Activated CD4-positive, alpha-beta T cell treated with anti-CD3 and anti-CD28 coated beads, Interleukin-2, Interleukin-6, amounts not matched to agents 100 ng/mL and 50 ng/mL, durations not matched to agents 16 hours and 8 hours (primary cell): Measurements from ENCODE around the gene SKI.

Source experiments
- DNase-seq: peaks from one replicate; pipeline ENCODE4 v3.0.0-alpha.2; 2020

The SKI gene

DNA sequence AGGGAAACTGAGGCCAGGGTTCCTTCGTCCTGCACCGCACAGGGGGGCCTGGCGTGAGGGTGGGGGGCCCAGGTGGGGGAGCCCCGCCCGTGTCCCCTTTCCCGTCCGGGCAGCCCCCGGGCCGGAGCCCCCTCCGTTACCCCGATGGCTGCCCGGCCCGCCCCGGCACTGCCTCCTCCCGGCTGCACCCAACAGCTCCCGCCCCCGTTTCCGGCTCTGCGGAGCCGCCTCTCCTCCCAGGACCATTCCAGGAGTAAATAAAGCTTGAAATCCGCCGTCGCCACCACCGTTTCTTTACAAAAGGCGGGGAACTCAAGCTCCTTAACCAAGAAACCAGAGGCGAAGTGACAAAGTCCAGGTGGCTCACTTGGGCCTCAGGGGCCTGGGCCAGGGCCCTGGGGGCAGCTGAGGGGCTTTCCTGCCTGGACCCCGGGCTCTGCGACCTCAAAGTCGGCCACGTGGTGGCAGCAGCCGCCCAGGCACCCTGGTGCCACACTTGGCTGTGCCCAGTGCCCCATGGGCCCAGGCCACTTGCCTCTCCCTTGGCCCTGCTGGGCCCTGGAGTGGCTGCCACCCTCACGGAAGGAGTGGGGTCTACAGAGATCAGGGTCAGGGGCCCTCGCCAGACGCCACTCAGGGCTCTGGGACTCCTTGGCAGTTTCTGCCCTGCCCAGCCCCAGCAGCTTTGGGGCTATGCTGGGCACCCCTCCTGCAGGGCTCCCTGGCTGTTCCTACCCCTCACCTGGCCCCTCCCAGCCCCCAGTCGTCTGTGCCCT lies 33.0 kb upstream of the SKI start:
- peak; percentile 91 for DNase-seq

DNA sequence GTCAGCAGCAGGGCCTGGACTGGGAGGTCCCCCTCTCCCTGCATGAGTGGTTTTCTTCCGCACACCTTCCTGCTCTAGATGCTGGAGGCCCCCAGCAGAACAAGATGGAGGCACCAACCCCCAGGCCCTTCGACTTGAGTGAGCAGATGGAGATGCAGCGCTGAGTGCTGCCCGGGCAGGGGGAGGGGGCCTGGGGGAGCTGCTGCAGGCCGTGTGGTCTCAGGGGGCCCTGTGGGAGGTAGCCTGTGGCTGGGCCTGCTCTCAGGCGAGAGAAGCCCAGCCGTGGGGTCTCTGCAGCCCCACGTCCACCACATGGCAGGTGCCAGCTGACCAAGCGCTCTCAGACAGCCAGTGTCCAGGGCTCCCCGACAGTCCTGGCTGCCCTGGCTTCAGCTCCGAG lies 32.3 kb upstream of the SKI start:
- DNase-seq = no peak

DNA sequence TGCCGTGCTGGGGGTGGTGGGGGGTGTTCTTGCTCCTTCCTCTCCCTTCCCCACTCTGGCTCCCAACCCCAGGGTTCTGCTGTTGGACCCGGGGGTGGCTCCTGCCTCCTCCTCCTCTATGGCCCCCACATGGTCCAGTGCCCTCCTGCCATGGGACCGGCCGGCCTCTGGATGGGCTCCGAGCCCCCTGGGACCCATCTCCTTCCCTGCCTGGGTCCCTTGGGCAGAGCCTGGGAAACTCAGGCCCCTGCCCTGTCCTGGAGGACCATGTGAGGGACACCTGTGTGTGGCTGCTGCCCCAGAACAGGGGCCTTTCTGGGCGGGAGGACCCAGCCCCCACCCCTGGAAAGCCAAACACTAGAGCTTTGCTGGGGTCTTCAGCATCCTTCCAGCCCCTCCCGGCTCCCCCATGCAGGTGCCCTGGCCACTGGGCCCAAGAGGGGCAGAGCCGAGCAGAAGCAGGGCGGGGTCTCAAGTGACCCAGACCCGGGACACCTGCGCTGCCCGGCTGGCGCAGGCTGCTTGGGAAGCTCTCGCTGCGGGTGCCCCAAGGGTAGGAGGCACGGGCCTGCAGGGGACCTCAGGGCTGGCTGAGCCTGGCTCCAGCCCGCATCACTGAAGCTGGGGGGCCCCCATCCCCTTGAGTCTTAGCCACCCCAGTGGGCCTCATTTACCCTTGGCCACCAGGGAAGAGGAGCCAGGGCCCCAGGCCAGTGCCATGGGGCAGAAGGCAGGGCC lies 31.0 kb upstream of the SKI start:
- DNase-seq = no peak

DNA sequence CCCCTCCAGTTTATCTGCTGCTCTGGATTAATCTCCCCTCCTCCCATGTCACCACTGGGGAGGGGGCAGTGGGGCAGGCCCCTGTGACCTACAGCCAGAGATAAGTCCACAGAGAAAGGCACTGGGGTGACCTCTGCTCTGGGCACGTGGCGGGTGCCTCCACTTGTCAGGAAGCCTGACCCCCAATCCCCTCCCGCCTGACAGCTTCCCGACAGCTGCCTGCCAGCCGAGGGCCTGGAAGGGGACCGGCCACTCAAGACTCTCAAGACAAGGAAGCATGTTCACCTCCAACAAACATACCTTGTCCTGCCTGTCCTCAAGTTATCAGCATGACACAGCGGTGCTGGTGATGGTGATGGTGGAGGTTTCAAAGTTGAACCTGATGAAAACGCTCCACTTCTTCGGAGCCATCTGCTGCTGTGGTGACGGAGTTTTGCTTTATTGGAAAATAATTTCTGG lies 30.4 kb upstream of the SKI start:
- no peak for DNase-seq

DNA sequence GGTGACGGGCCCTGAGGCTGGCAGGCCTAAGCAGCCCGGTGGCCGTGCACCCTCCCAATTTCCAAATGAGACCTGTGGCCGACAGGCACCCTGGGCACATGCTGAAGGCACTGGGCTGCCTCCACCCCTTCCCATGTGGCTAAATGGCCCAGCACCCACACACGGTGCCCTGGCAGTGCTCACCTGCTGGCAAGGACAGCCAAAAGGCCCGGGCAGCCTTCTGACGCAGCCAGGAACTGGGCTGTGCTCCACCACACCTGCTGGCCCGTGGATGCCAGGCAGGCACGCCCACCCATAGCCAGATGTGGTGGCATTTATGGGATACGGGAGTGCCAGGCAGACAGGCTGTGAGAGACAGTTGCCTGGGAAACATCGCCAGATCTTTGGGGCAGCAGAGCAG lies 29.5 kb upstream of the SKI start:
- DNase-seq = no peak

DNA sequence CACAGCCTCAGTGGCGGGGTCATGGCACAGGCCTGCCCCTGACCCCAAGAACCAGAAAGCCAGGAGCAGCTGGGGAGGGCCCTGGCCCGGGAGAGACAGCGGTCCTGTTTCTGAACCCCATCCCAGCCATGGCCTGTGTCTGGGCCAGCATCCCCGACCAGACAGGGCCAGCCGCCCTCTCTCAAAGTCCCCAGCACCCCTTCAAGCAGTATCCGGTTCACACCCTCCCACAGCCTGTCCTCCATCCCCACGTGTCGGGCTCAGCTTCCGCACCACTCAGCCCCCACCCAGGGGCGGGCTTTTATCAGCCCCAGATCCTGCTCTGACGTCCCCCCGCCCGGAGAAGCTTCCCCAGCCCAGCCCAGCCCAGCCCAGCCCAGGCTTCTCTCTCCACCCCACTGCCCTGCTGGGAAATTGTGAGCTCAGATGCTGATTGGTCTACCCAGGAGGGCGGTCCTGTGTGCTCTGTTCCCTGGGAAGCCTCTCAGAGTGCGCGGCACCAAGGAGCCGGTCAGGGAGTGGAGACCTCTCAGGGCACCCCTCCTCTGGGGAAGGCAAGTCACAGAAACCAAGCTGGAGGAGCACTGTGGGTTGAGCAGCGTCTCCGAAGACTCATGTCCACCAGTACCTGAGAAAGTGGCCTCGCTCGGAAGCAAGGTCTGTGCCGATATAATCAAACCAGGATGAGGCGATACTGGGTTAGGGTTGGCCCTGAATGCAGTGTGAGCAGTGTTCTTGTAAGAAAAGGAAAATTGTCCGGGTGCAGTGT lies 28.9 kb upstream of the SKI start:
- peak; percentile 94 for DNase-seq

DNA sequence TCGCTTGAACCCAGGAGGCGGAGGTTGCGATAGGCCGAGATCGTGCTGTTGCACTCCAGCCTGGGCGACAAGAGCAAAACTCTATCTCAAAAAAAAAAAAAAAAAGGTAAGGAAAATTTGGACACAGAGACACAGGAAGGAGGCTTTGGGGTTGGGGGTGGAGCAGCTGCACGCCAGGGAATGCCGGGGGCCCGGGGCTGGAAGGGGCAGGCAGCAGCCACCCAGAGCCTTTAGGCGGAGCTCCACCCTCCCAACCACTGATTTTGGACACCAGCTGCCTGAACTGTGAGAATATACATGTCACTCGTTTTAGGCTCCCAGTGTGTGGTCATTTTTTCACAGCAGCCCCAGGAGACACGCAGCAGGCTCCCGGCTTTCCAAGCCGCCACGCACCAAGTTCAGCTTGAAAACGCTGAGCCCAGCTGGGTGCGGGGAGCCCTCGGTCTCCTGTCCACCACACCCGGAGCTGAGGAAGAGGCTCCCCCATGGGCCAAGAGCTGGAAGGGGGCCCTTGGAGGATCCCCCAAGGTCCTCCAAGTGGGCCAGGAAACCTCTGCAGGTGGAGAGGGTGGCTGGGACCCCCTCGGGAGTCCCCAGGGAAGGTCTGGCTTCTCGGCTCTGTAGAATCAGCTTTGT lies 27.7 kb upstream of the SKI start:
- no peak for DNase-seq

DNA sequence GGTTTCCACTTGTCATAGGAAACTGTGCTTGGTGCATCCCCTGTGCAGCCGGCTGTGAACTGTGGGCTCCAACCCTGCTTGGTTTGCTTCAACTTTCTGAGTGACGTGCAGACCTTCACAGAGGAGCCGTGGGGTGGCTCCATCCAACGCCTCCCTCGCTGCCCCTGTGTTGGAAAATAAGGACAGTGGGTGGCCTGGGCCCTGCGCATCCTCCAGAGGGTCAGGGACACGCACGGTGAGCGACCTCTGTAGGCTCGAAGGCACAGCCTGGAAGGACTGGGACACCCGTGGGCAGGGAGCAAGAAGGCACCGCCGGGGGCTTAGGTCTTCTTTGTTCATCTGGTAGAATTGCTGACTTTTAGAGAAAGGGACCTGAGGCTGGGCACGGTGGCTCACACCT lies 27.1 kb upstream of the SKI start:
- DNase-seq = no peak

DNA sequence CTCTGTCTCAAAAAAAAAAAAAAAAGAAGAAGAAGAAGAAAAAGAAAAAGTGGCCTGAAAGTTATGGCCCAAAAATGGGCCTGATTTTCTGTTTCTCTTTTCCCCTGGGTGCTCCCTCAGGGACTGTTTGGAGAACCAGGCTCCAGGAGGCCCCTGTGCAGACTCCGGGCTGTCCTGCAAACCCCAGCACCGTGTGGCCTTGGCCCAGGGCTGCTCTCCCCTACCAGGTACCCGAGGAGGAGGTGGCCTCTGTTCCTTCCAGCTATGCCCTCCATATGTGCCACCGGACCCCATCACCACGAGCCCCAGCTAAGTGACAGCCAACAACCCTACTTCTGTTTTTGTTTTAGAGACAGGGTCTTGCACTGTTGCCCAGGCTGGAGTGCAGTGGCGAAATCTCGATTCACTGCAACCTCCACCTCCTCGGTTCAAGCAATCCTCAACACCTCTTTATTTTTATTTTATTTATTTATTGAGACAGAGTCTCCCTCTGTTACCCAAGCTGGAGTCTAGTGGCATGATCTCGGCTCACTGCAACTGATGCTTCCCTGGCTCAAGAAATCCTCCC lies 26.0 kb upstream of the SKI start:
- DNase-seq = no peak

DNA sequence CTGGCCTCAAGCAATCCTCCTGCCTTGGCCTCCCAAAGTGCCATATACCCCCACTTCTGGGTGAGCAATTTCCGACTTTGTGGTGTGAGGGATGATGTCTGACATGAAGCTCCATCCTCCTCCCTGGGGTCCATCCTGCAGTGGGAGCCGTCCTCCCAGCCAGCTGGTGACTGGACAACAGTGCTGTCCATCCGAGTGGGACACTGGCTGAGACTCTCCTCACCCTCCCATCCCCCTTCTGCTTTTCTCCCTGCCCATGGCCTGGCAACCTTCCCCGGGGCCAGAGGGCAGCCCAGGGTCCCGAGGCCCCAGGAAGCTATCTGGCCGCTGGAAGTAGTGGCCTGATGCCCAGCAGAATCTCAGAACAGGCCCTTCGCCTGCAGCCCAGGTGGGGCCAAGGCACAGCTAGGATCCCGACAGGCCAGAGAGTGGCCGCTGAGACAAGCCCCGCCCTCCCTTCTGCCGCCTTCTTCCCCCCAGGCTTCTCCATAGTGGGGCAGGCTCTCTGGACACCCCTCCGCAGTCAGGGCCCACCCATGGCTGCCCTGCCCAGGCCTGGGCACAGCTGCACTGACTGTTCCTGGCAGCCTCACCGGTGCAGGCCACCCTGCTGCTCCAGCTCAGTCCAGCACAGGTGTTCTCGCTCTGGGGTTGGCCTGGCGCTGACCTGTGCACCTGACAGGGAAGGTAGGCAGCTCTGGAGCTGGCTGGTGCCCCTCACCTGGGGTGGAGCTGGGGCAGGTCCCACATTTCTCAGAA lies 25.1 kb upstream of the SKI start:
- no peak for DNase-seq

DNA sequence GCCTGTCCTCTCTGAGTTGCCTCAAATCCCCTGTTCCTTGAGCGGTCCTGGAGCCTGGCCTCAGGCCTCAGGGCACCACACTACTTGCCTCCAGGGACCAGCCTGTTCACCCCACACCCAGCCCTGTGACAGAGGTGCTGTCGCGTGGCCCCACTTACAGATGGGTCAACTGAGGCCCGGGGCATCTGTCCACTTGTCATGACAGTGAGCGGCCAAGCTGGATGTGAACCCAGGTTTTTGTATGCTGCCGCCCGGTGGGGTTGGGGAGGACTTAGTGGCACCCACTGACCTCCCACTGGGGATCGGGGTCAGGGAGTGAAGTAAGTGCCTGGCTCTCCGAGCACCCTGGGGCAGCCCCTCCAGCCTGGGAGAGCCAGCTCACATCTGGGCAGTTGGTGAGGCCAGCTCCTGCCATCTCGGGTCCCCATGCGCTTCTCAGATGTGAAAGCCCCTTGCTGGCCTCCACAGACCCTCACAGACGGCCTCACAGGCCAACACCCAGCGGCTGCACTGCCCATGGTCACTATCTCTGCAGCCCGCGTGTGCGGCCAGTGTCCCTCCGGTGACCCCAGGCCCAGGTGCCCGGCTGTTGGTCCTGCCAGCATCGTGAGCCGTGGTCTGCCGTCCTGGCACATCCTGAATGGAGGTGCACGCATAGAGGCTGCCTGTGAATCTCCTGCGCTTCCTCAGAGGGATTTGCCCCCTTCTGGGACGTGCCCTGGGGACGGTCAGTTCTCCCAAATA lies 24.3 kb upstream of the SKI start:
- DNase-seq = no peak

DNA sequence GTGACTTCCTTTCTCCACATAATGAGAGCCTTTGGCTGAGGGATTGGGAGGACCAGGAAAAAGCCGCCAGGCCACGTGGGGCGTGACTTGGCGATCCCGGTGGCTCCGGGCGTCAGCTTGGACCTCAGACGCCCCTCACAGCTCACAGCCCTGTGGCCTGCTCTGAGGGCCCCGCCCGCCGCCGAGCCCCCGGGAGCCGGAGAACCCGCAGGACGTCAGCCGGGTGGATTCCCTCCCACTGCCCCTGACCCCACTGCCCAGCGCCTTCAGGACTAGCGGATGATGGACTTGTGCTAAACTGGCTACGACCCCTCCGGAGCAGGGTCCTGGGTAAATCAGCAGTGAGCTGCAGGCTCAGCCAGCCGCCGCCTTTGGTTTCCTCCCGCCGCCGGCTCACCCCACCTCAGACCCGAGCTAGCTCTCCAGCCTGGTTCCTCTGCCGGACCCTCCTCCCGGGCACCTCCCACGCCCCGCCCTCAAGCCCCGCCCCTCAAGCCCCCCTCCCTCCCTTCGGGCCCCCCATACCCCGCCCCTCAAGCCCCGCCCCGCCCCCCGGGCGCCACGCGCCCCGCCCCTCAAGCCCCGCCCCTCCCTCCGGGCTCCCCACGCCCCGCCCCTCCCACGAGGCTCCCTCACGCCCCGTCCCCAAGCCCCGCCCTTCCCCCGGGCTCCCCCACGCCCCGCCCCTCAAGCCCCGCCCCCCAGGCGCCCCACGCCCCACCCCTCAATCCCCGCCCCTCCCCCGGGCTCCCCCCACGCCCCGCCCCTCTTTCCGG lies 23.5 kb upstream of the SKI start:
- no peak for DNase-seq

DNA sequence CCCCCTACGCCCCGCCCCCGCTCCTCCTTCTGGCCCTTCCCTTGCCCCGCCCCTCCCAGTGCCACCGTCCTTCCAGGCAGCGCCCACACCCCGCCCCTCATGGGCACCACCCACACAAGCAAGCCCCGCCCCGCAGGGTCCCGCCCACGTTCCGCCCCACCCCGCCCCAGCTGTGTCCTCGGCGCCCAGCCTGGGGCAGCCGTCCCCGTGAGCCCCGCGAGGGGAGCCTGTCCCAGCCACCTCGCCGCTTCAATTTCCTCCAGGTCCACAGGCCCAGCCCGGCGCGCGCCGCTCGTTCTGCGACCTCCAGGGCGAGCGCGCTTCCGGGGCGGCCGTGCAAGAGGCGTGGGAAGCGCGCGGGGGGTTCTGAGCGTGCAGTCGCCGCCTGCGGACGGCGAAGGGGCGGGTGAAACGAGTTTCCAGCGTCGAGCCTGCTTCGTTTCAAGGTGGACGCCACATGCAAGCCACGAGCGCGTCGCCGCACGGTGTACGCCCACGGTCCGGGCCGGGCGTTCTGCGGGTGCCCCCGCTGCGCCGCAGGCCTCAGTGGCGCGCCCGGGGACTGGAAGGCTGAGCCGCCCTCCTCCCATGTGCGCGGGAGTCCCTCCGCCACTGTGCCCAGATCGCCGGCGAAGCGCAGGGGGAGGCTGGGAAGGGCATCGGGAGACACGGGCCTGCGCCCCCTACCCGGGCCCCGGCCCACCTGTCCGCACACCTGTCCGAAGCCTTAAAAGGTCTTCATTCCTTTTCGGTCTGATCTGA lies 22.7 kb upstream of the SKI start:
- DNase-seq = peak; percentile 97

DNA sequence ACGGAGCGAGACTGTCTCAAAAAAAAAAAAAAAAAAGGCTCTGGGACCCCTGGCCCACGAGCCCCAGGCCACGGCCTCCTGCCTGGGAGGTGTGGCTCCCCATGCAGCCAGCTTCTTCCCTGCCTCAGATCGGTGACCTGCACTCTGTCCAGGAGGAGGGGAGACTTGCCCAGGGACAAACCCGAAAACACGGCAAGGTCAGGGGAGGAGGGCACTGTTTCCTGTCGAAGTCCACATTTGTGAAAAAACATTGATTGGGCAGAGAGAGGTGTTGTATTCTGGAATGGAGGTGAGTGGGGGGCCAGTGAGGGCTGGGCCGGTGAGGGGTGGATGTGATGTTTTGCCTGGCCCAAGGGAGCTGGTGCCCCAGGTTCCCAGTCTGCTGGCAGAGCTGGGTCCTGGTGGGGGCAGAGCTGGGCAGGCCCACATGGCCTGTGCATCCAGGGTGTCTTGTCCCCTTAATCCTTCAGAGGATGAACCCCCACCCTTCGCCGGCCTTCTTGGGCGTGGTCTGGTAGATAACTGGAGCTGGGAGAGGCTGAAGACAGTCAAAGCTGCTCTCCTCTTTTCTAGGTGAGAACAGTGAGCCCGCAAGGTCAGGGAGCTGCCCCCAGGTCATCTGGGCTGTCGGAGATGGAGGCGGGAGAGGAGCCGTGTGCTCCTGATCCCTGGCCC lies 21.2 kb upstream of the SKI start:
- DNase-seq = no peak

DNA sequence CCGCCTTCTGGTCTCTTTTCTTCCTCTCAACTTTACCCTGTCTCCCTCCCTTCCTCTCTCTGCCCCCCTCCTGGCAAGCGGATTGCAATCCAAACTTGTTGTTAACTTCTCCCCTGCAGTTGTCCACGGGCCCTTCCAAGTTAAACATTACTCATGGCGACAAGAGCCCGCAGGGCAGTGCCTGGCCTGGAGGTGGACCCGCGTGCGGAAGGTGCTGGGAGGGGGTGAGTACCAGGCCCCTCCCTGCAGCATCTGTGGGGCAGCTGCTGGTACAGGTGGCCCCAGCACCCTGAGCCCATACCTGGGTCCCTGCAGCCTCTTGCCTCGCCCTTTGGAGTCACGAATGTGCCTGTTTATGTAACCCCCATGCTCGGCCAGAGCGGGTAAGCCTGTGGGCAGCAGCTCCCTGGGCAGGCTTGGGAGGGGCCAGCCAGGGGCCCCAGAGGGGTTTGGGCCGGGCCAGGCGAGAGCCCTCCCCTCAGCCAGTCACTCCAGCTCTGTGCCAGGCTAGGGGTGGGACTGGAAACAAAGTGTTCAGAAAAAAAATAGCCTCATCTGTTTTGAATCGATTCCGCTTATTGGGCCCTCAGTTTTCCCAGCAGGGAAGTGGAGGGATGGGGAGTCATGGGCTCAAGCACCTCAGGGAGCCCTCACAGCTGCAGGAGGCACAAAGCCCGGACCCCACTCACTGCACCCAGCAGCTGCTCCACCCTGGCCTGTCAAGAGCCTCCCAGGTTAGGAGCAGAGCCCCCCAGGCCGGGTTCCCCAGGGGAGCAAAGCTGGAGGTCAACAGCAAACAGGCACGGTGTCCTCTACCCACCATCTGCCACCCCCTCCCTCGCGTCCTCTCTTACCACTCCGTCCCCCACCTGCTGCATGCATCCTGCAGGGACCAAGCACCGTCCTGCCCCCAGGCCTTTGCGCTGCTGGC lies 19.5 kb upstream of the SKI start:
- DNase-seq = no peak

DNA sequence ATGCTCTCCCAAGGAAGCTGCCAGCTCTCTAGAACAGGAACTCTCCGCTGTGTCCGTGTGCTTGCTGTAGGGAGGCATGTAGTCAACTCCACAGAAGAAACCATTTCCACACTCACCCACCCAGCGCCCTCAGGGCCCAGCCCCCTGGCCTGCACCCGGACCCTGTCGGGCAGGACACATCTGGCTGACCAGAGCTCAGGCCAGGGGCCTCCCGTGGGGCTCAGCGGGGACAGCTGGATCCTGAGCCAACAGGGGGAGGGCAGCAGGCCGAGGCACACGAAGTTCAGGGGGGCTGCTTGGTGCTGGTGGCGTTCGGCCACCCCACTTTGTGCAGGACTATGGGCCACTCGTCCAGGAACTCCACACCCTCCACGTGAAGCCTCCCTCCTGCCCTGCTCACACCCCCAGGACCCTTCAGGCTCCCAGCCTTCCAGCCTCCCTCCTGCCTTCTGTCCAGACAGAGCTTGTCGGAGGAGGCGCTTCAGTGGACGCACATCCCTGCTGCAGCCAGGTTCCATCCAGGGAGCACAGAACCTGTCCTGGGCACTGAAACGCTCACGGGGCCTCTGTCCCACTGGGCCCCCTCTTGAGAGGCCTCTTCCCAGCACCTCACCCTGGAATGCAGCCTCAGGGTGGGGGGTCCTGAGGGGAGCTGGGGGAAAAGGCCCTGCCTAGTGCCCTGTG lies 18.6 kb upstream of the SKI start:
- no peak for DNase-seq

DNA sequence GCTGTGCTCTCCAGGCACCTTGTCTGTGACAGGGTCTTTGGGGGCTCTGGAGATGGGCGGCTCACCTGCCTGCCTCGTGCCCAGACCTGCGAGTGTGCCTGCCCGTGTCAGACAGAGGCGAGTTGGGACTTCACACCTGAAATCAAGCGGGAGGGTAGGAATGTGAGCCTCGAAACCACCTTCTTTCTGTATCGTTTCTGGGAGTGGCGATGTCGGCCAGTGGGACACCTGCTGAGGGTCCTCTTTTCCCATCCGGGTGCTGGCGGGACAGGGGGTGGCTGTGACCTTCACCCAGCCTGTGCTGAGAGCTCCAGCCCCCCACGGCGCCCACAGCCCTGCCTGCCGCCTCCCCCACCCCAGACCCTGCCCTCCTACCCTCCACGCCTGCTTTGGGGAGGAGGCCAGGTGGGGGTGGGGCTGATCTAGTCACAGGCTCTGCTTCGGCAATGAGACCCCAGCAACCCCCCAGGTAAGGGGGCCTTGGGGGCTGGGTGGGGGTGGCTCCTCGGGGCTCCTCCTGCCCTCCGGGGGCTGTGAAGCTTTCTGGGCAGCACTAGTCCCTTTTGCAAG lies 17.9 kb upstream of the SKI start:
- no peak for DNase-seq
